GM18507 (cell line): ENCODE results near the gene OVOL1.

Source experiments
- DNase-seq: peaks from one replicate; pipeline ENCODE4 v3.0.0; 2011; ENCODE audit warnings: low read depth; ENCODE audit not compliant: insufficient read length; ENCODE audit errors: extremely low spot score
- FAIRE-seq: peaks from 2 replicates; lab custom pipeline; 2011; peaks lifted over from hg19 to GRCh38; lab: Jason Lieb, UNC

Gene OVOL1

DNA sequence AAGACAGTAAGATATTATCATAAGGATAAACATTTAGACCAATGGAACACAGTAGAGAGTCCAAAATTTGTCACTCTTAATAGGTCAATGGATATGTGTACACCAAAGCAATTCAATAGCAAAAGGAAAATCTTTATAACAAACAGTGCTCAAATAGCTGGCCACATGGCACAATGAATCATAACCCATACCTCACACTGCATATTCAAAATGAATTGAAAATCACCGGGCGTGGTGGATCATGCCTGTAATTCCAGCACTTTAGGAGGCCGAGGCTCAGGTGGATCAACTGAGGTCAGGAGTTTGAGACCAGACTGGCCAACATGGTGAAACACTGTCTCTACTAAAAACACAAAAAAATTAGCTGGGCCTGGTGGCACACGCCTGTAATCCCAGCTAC lies 55.3 kb downstream of the OVOL1 start:
- FAIRE-seq (no peak), DNase-seq (no peak)

DNA sequence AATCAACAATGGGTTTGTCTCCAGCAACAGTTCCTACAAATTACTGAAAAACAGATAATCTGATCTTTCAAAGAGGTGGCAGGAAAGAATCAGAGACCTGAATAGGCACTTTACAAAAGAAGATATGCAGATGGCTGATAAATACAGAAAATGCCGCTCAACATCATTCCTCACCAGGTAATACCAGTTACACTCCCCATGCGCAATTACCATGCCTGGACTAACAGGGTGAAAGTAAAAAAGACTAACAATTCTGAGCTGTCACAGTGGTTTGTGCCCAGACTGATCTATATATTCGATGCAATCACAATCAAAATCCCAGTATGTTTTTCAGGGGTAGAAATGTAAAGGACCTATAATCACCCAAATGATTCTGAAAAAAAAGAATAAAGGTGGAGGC lies 56.9 kb downstream of the OVOL1 start:
- no peak for DNase-seq
- no peak for FAIRE-seq

DNA sequence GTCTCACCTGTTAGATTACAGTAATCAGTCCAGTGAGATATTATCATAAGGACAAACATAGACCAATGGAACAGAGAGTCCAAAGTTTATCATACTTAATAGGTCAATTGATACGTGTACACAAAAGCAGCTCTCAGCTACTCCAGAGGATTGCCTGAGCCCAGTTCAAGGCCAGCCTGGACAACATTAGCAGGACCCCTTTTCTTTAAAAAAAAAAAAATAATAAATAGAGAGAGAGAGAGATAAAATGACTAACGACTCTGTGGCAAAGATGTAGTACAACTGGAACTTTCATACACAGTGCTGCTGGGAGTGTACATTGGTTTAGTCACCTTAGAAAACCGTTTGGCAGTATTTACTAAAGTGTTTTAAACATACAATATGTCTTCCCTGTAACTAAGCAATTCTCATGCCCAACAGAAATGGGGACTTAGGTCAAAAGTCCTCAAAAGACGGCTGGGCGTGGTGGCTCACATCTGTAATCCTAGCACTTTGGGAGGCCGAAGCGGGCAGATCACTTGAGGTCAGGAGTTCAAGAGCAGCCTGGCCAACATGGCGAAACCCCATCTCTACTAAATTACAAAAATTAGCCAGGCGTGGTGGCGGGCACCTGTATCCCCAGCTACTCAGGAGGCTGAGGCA lies 57.5 kb downstream of the OVOL1 start:
- DNase-seq (no peak), FAIRE-seq (no peak)
